Measurements from ENCODE around the gene RNF34.

GRCh38 chr12:121403721-121404120 is 3.8 kb downstream of the RNF34 start:
- TF ChIP-seq FOXK1 (CRISPR knock-in tag; IDR thresholded peaks at IDR 0.05) (no peak), CTCF (IDR thresholded peaks at IDR 0.05) (no peak), USF1 (CRISPR knock-in tag; IDR thresholded peaks at IDR 0.05) (no peak), NFYB (CRISPR knock-in tag; conservative IDR thresholded peaks at IDR 0.05; ENCODE audit: low read depth) (no peak), ZSCAN18 (CRISPR knock-in tag; IDR thresholded peaks at IDR 0.05) (no peak), FOXJ3 (CRISPR knock-in tag; IDR thresholded peaks at IDR 0.05; ENCODE audit: borderline replicate concordance) (no peak)

Data from WTC11 (cell line).